Raji (cell line): ENCODE results near the gene MMP11.

ENCODE experiments used
- POLR2A ChIP-seq: IDR thresholded peaks from 2 replicates; pipeline ENCODE4 v1.6.1; 2011; ENCODE audit warnings: low read depth, low read length, control low read depth; ENCODE audit not compliant: insufficient read depth

MMP11 gene

GRCh38 chr22:23804781-23805291, 32.2 kb downstream of the MMP11 start:
- no peak for TF ChIP-seq POLR2A

- TF ChIP-seq POLR2A: no peak
Observed at GRCh38 chr22:23806837-23807236, 34.2 kb downstream of the MMP11 start.

GRCh38 chr22:23812378-23812777, 39.7 kb downstream of the MMP11 start:
- TF ChIP-seq POLR2A: no peak

- TF ChIP-seq POLR2A: no peak
Observed at GRCh38 chr22:23815541-23816155, 43.0 kb downstream of the MMP11 start.

- no peak for TF ChIP-seq POLR2A
Observed at GRCh38 chr22:23816156-23816976, 43.7 kb downstream of the MMP11 start.

GRCh38 chr22:23817146-23817545, 44.5 kb downstream of the MMP11 start:
- TF ChIP-seq POLR2A: no peak

GRCh38 chr22:23818541-23818940, 45.9 kb downstream of the MMP11 start:
- TF ChIP-seq POLR2A: no peak

- TF ChIP-seq POLR2A: no peak
Observed at GRCh38 chr22:23820748-23821211, 48.1 kb downstream of the MMP11 start.

- TF ChIP-seq POLR2A: no peak
Observed at GRCh38 chr22:23822101-23822671, 49.5 kb downstream of the MMP11 start.

- TF ChIP-seq POLR2A: no peak
Observed at GRCh38 chr22:23823331-23823791, 50.7 kb downstream of the MMP11 start.

- no peak for TF ChIP-seq POLR2A
Observed at GRCh38 chr22:23824476-23825245, 52.0 kb downstream of the MMP11 start.

- TF ChIP-seq POLR2A: no peak
Observed at GRCh38 chr22:23825246-23825905, 52.7 kb downstream of the MMP11 start.

- TF ChIP-seq POLR2A: no peak
Observed at GRCh38 chr22:23826510-23827350, 54.1 kb downstream of the MMP11 start.
